ENCODE measurements around the gene C1S. TPM values are rescaled to one million over a fixed set of nuclear protein-coding genes. Genes with fewer than 3 reads are reported as not detected.

Gene C1S
- total and polyA plus RNA-seq, 2 donors (not counting 1 experiment from before 2014, with no cell fraction given): 0.21 to 0.64 TPM

DNA sequence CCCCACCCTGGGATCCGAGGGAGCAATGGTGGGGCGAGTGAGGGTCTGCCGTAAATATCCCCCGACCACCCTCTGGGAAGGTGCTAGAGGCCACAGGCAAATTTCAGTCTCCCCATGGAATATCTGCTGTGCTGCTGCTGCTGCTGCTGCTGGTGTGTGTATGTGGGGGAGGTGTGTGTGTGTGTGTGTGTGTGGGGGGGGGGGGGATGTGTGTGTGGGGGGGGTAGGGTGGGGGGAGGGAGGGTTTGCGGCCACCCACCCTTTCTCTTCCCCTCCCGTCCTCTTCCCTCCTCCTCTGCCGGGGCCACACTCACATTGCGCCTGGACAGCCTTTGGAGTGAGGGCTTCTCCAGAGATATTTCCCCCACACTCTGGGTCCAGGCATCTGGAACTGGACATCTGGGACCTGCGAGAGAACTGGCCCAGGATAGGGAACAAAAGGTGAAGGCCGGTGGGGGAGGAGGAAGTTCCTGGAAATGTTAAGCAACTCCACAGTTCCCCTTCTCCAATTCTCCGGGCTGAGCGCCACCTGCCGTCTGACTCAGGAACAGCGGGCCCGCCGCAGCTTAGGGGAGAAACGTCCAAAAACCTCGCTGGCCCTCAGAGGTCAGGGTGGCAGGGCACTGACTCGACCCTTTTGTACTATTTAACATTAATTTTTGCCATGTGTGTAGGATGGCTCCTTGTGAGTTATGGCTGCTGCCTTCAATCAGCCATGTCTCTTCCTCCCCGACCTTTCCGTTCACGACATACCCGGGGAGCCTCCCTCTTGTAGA, 48.5 kb downstream of the C1S start, which contains the start of gene C1RL:
TSS of gene C1RL (minus strand) at position 419 of the 776 bp plus-strand sequence. CDS start at position 385, 34 bp downstream.
- Histone ChIP-seq H3K27ac (ENCODE audit: low read length in 2 of 2) (peak within 1 kb of the TSS; percentile 63 to 76), H3K27me3 (replicated peaks in 1 of 4; ENCODE audit: control extremely low read depth in 1 of 4, control insufficient read depth in 3 of 4, insufficient read depth in 4 of 4, low read length in 3 of 4) (no peaks in the 10 kb centered on the region), H3K9ac (ENCODE audit: low read length) (peak within 1 kb of the TSS; percentile 94), H3K4me3 (ENCODE audit: control extremely low read depth in 1 of 5, extremely low read depth in 1 of 5, insufficient read depth in 1 of 5, low read depth in 2 of 5, low read length in 4 of 5) (peak within 1 kb of the TSS; percentile 74 to 94 (median 89)), H3K4me2 (replicated peaks; ENCODE audit: low read depth, low read length, poor library complexity, severe bottlenecking) (peak within 1 kb of the TSS; percentile 94), H4K20me1 (ENCODE audit: control insufficient read depth, insufficient read depth, low read length, poor library complexity, severe bottlenecking) (peaks cover 7% of the 10 kb centered on the region), H3K36me3 (replicated peaks in 1 of 2; ENCODE audit: control extremely low read depth in 1 of 2, control insufficient read depth in 1 of 2, extremely low read depth in 1 of 2, insufficient read depth in 2 of 2, low read length in 1 of 2) (peaks cover 0 to 4% of the 10 kb centered on the region in 2 experiments), H3K9me3 (ENCODE audit: control extremely low read depth in 1 of 3, control insufficient read depth in 2 of 3, insufficient read depth in 1 of 3, low read length in 2 of 3) (peaks cover 0 to 2% (median 0%) of the 10 kb centered on the region in 3 donors), H3K4me1 (ENCODE audit: control insufficient read depth in 2 of 2, insufficient read depth in 2 of 2, low read length in 2 of 2) (peaks cover 12 to 18% of the 10 kb centered on the region in 2 donors), H2AFZ (ENCODE audit: insufficient read depth, low read depth, low read length, poor library complexity, severe bottlenecking) (peak within 1 kb of the TSS; percentile 96), H3K79me2 (ENCODE audit: control insufficient read depth, insufficient read depth, low read length) (peaks cover 18% of the 10 kb centered on the region)
- peaks cover 28% of the 10 kb centered on the region for H3K4me1 Mint-ChIP-seq
- peak within 1 kb of the TSS; percentile 98 for H3K27ac Mint-ChIP-seq
- peak within 1 kb of the TSS; percentile 97 for H3K4me3 Mint-ChIP-seq
- WGBS (ENCODE audit: insufficient coverage): 0% methylated on average over 8 of the region's 23 CpGs
- DNase-seq (peak; percentile 83), ATAC-seq (ENCODE audit: low read depth) (peak; percentile 50)
- no peaks in the 10 kb centered on the region for H3K27me3 Mint-ChIP-seq
- TF ChIP-seq EZH2 (IDR thresholded peaks at IDR 0.05; ENCODE audit: borderline replicate concordance, insufficient read depth, low read depth, low read length, poor library complexity, severe bottlenecking): no peak
- TF ChIP-seq, protein P1, sequence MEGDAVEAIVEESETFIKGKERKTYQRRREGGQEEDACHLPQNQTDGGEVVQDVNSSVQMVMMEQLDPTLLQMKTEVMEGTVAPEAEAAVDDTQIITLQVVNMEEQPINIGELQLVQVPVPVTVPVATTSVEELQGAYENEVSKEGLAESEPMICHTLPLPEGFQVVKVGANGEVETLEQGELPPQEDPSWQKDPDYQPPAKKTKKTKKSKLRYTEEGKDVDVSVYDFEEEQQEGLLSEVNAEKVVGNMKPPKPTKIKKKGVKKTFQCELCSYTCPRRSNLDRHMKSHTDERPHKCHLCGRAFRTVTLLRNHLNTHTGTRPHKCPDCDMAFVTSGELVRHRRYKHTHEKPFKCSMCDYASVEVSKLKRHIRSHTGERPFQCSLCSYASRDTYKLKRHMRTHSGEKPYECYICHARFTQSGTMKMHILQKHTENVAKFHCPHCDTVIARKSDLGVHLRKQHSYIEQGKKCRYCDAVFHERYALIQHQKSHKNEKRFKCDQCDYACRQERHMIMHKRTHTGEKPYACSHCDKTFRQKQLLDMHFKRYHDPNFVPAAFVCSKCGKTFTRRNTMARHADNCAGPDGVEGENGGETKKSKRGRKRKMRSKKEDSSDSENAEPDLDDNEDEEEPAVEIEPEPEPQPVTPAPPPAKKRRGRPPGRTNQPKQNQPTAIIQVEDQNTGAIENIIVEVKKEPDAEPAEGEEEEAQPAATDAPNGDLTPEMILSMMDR (IDR thresholded peaks at IDR 0.05): peak; percentile 92
- ChIA-PET POLR2A (interaction anchor here (0.6 to 2.0 kb wide), 5 partner anchors 157 to 331 kb away, joined by 3 to 7 read pairs (median 4); partner anchors contain the start of genes C12orf57, ENO2, RNU7-1 and USP5), CTCF (interaction anchor here (0.6 to 3.6 kb wide), 28 partner anchors 10 to 356 kb away, joined by 3 to 35 read pairs (median 4); partner anchors contain the start of genes C12orf57, C1R, LPCAT3 and MLF2)
- intact Hi-C loops (cut with micrococcal nuclease): loop anchor here (1.0 to 2.0 kb wide), 6 partner anchors 17 to 240 kb away; partner anchors contain the start of genes C12orf57, C1R, EMG1 and LPCAT3
- H3K9me3 Mint-ChIP-seq (ENCODE audit: insufficient read depth): peaks cover 4% of the 10 kb centered on the region
